Neural cell (in vitro differentiated cells): ENCODE results near the gene HS1BP3. TPM values are rescaled to one million over a fixed set of nuclear protein-coding genes. Genes with fewer than 3 reads are reported as not detected.

Experiments
- H2AFZ ChIP-seq: fragments of 200-600, 300-800 bp; sonication (generic), shearing (Covaris generic); 2 replicates; pipeline ENCODE4 v1.6.0; 2014; ENCODE audit warnings: low read depth, mild to moderate bottlenecking, antibody characterized with exemption, low read length, moderate library complexity
- H3F3A ChIP-seq: fragments of 200-600 bp; shearing (Covaris generic); 2 replicates; pipeline ENCODE4 v1.6.1; 2016; ENCODE audit warnings: mild to moderate bottlenecking, moderate library complexity, mixed read lengths, antibody characterized with exemption, low read length; ENCODE audit not compliant: insufficient read depth, poor library complexity, severe bottlenecking
- H3K27ac ChIP-seq: fragments of 200-600, 300-800 bp; sonication (generic), shearing (Covaris generic); 2 replicates; pipeline ENCODE4 v1.5.1; 2014; ENCODE audit warnings: mild to moderate bottlenecking, low read length, moderate library complexity
- H3K27me3 ChIP-seq: fragments of 300-800, 200-600 bp; sonication (generic), shearing (Covaris generic); 2 replicates; pipeline ENCODE4 v1.6.0; 2014; ENCODE audit warnings: mild to moderate bottlenecking, low read depth, low read length, moderate library complexity; ENCODE audit not compliant: insufficient read depth
- H3K36me3 ChIP-seq: fragments of 300-800, 200-600 bp; sonication (generic), shearing (Covaris generic); 2 replicates; pipeline ENCODE4 v1.5.1; 2014; ENCODE audit warnings: mild to moderate bottlenecking, antibody characterized with exemption, low read length, moderate library complexity; ENCODE audit not compliant: insufficient read depth
- H3K4me2 ChIP-seq: fragments of 300-800, 200-600 bp; sonication (generic), shearing (Covaris generic); 2 replicates; pipeline ENCODE4 v1.6.0; 2014; ENCODE audit warnings: mild to moderate bottlenecking, low read length
- H3K4me3 ChIP-seq: fragments of 300-800, 200-600 bp; sonication (generic), shearing (Covaris generic); 2 replicates; pipeline ENCODE4 v1.5.1; 2014; ENCODE audit warnings: mild to moderate bottlenecking, low read length, moderate library complexity
- H3K79me2 ChIP-seq: fragments of 200-600 bp; shearing (Covaris generic); replicated peaks from 2 replicates; pipeline ENCODE4 v1.6.0; 2014; ENCODE audit warnings: mild to moderate bottlenecking, low read length, moderate library complexity; ENCODE audit not compliant: insufficient read depth
- H3K9ac ChIP-seq: fragments of 300-800, 200-600 bp; sonication (generic), shearing (Covaris generic); 2 replicates; pipeline ENCODE4 v1.6.1; 2016; ENCODE audit warnings: mild to moderate bottlenecking, low read length, mixed read lengths
- H3K9me2 ChIP-seq: fragments of 200-600 bp; shearing (Covaris generic); 2 replicates; pipeline ENCODE4 v1.6.1; 2016; ENCODE audit warnings: mild to moderate bottlenecking, low read length, mixed read lengths; ENCODE audit not compliant: insufficient read depth
- H3K9me3 ChIP-seq: fragments of 200-600, 300-800 bp; sonication (generic), shearing (Covaris generic); 2 replicates; pipeline ENCODE4 v1.6.1; 2016; ENCODE audit warnings: mild to moderate bottlenecking, mixed run types, low read length, moderate library complexity, mixed read lengths
- H4K20me1 ChIP-seq: fragments of 200-600 bp; shearing (Covaris generic); 2 replicates; pipeline ENCODE4 v1.6.1; 2016; ENCODE audit warnings: mild to moderate bottlenecking, mixed run types; ENCODE audit not compliant: insufficient read depth
- CTCF ChIP-seq: fragments of 450-650 bp; IDR thresholded peaks from 2 replicates; pipeline ENCODE4 v1.5.1; 2014; ENCODE audit warnings: antibody characterized with exemption, mild to moderate bottlenecking, moderate library complexity; ENCODE audit not compliant: poor library complexity, severe bottlenecking
- EP300 ChIP-seq: fragments of 450-650 bp; conservative IDR thresholded peaks from 2 replicates; pipeline ENCODE4 v1.6.1; 2014; ENCODE audit warnings: antibody characterized with exemption, mild to moderate bottlenecking, moderate library complexity; ENCODE audit not compliant: poor library complexity, severe bottlenecking
- EZH2 ChIP-seq: fragments of 200-600, 300-800 bp; shearing (Covaris generic), sonication (generic); IDR thresholded peaks from 2 replicates; pipeline ENCODE4 v1.6.1; 2014; ENCODE audit warnings: antibody characterized with exemption, low read length, borderline replicate concordance, mild to moderate bottlenecking; ENCODE audit not compliant: insufficient read depth, poor library complexity, severe bottlenecking
- MXI1 ChIP-seq: fragments of 450-650 bp; conservative IDR thresholded peaks from 2 replicates; pipeline ENCODE4 v1.6.1; 2014; ENCODE audit warnings: antibody characterized with exemption, mild to moderate bottlenecking; ENCODE audit not compliant: poor library complexity, severe bottlenecking
- POLR2AphosphoS5 ChIP-seq: IDR thresholded peaks from 2 replicates; pipeline ENCODE4 v1.6.1; 2012
- RAD21 ChIP-seq: fragments of 450-650 bp; conservative IDR thresholded peaks from 2 replicates; pipeline ENCODE4 v1.6.1; 2014; ENCODE audit warnings: antibody characterized with exemption, mild to moderate bottlenecking, moderate library complexity
- REST ChIP-seq: IDR thresholded peaks from 2 replicates; pipeline ENCODE4 v1.6.1; 2012; ENCODE audit warnings: borderline replicate concordance
- SMC3 ChIP-seq: fragments of 450-650 bp; conservative IDR thresholded peaks from 2 replicates; pipeline ENCODE4 v1.6.1; 2014; ENCODE audit warnings: antibody characterized with exemption, mild to moderate bottlenecking, moderate library complexity; ENCODE audit not compliant: poor library complexity
- TAF1 ChIP-seq: IDR thresholded peaks from 2 replicates; pipeline ENCODE4 v1.6.1; 2012; ENCODE audit warnings: low read depth
- polyA plus RNA-seq: library from polyadenylated mRNA; depleted of rRNA; stranded (reverse); fragments of >200 nt; gene quantifications from 2 replicates; pipeline ENCODE4 v1.2.3, GENCODE V29; 2014

HS1BP3 gene
- polyA plus RNA-seq, 1 donor from 2014 or later = 8.9 TPM

GRCh38 chr2:20575414-20575813 is 75.5 kb downstream of the HS1BP3 start:
- H3F3A ChIP-seq = no peaks in the 10 kb centered on the region
- no peak overlapping the region for H3K9ac ChIP-seq
- no peaks in the 10 kb centered on the region for H3K79me2 ChIP-seq
- H3K4me3 ChIP-seq = no peak overlapping the region
- H3K9me3 ChIP-seq = no peaks in the 10 kb centered on the region
- TF ChIP-seq CTCF = no peak
- TF ChIP-seq EP300 = no peak
- TF ChIP-seq EZH2 = no peak
- no peak for TF ChIP-seq MXI1
- no peak for TF ChIP-seq SMC3
- no peak for TF ChIP-seq RAD21
- TF ChIP-seq TAF1 = no peak
- no peak for TF ChIP-seq POLR2AphosphoS5
- no peak for TF ChIP-seq REST
- H3K4me2 ChIP-seq = no peak overlapping the region
- H4K20me1 ChIP-seq = no peaks in the 10 kb centered on the region
- H3K9me2 ChIP-seq = no peaks in the 10 kb centered on the region
- no peaks in the 10 kb centered on the region for H3K27me3 ChIP-seq
- no peak overlapping the region for H3K27ac ChIP-seq
- no peak overlapping the region for H2AFZ ChIP-seq
- no peaks in the 10 kb centered on the region for H3K36me3 ChIP-seq

GRCh38 chr2:20574930-20575329 is 76.0 kb downstream of the HS1BP3 start:
- Histone ChIP-seq H3K4me3 (no peak overlapping the region), H3F3A (no peaks in the 10 kb centered on the region), H3K79me2 (no peaks in the 10 kb centered on the region), H2AFZ (no peak overlapping the region), H3K9me3 (no peaks in the 10 kb centered on the region), H3K9ac (no peak overlapping the region), H3K27me3 (no peaks in the 10 kb centered on the region), H3K9me2 (no peaks in the 10 kb centered on the region), H3K27ac (no peak overlapping the region), H3K36me3 (no peaks in the 10 kb centered on the region), H3K4me2 (no peak overlapping the region), H4K20me1 (no peaks in the 10 kb centered on the region)
- TF ChIP-seq EZH2 = no peak
- no peak for TF ChIP-seq SMC3
- TF ChIP-seq MXI1 = no peak
- no peak for TF ChIP-seq TAF1
- no peak for TF ChIP-seq RAD21
- TF ChIP-seq CTCF = no peak
- TF ChIP-seq EP300 = no peak
- TF ChIP-seq REST = no peak
- TF ChIP-seq POLR2AphosphoS5 = no peak
